ENCODE measurements around the gene RGL3. TPM values are rescaled to one million over a fixed set of nuclear protein-coding genes. Genes with fewer than 3 reads are reported as not detected.

RGL3 gene
- total and polyA plus RNA-seq, 2 donors (not counting 1 experiment from before 2014, with no cell fraction given): 0.20 to 4.0 TPM

- H3K4me3 ChIP-seq (replicated peaks in 1 of 4; ENCODE audit: control extremely low read depth in 1 of 4, insufficient read depth in 1 of 4, low read depth in 3 of 4, low read length in 4 of 4): no peak overlapping the region
- H3K4me1 ChIP-seq (ENCODE audit: control insufficient read depth, extremely low read depth, insufficient read depth, low read length): peaks cover 2% of the 10 kb centered on the region
- no peak overlapping the region for H3K27ac ChIP-seq (ENCODE audit: insufficient read depth, low read length)
- no peak overlapping the region for H3K4me2 ChIP-seq (ENCODE audit: extremely low read depth, insufficient read depth, low read length)
- H3K36me3 ChIP-seq (ENCODE audit: control insufficient read depth, insufficient read depth, low read length): no peaks in the 10 kb centered on the region
- H3K9me3 ChIP-seq (ENCODE audit: control insufficient read depth, insufficient read depth, low read depth, low read length): no peaks in the 10 kb centered on the region
- peaks cover 4% of the 10 kb centered on the region for H3K79me2 ChIP-seq (ENCODE audit: control insufficient read depth, insufficient read depth, low read length)
- no peak overlapping the region for H2AFZ ChIP-seq (ENCODE audit: low read length)
- no peak for TF ChIP-seq EZH2 (IDR thresholded peaks at IDR 0.05; ENCODE audit: low read length, missing control alignments)
- TF ChIP-seq CTCF (conservative IDR thresholded peaks at IDR 0.05 in 1 of 2, IDR thresholded peaks at IDR 0.05 in 1 of 2; ENCODE audit: low read depth in 1 of 2, low read length in 2 of 2): no peak
- H4K20me1 ChIP-seq (ENCODE audit: control insufficient read depth, extremely low read depth, insufficient read depth, low read length): no peaks in the 10 kb centered on the region
- no peak for DNase-seq (ENCODE audit: low read depth in 2 of 2)
- no peak overlapping the region for H3K9ac ChIP-seq (ENCODE audit: insufficient read depth, low read length)
- H3K27me3 ChIP-seq (ENCODE audit: control insufficient read depth, insufficient read depth, low read length): no peaks in the 10 kb centered on the region
These were observed 34.4 kb downstream of the RGL3 start for GRCh38 chr19:11384778-11385129.

DNA sequence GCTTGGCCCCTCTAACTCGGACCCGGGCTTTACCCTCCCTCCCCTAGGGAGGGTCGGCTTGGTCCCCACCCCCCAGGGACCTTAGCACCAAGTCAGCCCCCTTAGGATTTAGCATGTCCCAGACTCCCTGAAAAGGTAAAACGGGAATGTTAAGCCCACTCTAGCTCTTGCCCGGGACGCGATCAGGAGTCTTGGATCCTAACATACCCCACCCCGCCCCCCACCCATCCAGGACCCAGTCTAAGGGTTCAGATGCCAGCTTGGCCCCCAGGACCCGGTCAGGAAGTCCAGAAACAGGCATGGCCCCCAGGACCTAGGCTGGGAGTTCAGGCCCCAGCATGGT is 35.4 kb downstream of the RGL3 start:
- Histone ChIP-seq H4K20me1 (ENCODE audit: control insufficient read depth, extremely low read depth, insufficient read depth, low read length) (no peaks in the 10 kb centered on the region), H3K79me2 (ENCODE audit: control insufficient read depth, insufficient read depth, low read length) (peaks cover 4% of the 10 kb centered on the region), H2AFZ (ENCODE audit: low read length) (peak overlapping the region; percentile 5), H3K4me1 (ENCODE audit: control insufficient read depth, extremely low read depth, insufficient read depth, low read length) (peaks cover 2% of the 10 kb centered on the region), H3K36me3 (ENCODE audit: control insufficient read depth, insufficient read depth, low read length) (no peaks in the 10 kb centered on the region), H3K4me3 (replicated peaks in 1 of 4; ENCODE audit: control extremely low read depth in 1 of 4, insufficient read depth in 1 of 4, low read depth in 3 of 4, low read length in 4 of 4) (peak overlapping the region; percentile 31 to 52 (median 36)), H3K9me3 (ENCODE audit: control insufficient read depth, insufficient read depth, low read depth, low read length) (no peaks in the 10 kb centered on the region), H3K4me2 (ENCODE audit: extremely low read depth, insufficient read depth, low read length) (peak overlapping the region; percentile 58), H3K27me3 (ENCODE audit: control insufficient read depth, insufficient read depth, low read length) (no peaks in the 10 kb centered on the region), H3K9ac (ENCODE audit: insufficient read depth, low read length) (peak overlapping the region; percentile 0), H3K27ac (ENCODE audit: insufficient read depth, low read length) (no peak overlapping the region)
- no peak for TF ChIP-seq CTCF (conservative IDR thresholded peaks at IDR 0.05 in 1 of 2, IDR thresholded peaks at IDR 0.05 in 1 of 2; ENCODE audit: low read depth in 1 of 2, low read length in 2 of 2)
- no peak for TF ChIP-seq EZH2 (IDR thresholded peaks at IDR 0.05; ENCODE audit: low read length, missing control alignments)
- no peak for DNase-seq (ENCODE audit: low read depth in 2 of 2)

DNA sequence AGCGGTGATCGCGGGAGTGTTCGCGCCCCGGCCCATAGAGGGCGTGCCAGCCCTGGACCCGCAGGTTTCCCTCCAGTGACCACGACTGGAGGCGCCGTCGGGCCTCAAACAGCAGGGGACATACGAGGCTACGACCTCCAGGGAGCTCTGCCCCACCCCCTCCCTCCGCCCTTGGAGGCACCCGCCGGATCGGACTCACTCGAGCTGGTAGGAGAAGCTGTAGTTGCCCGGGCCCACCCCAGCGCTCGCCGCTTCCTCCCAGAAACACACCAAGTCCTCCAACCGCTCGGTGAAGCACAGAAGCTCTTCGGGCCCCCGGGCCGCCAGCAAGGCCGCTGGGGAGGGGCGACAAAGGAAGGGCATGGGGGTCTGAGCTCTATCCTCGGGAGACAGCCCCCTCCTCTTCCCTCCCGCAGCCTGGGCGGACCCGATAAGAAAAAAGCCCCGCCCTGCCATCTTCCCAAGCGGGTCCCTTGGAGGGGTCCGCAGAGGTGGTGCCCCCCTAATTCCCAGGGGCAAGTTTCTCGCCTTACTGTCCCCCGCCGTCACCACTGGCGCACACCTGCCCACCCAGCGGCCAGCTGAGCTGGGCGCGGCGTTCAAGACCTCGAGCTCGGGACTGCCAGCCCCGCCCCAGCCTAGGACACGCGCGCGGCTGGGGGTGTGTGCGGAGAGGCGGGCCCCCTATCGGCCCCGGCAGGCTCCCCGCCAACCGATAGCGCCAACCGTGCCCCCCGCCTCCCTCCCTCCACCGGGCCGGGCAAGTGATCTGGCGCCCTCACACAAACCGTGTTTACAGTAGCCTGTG is 36.0 kb downstream of the RGL3 start:
- Histone ChIP-seq H3K27me3 (ENCODE audit: control insufficient read depth, insufficient read depth, low read length) (no peaks in the 10 kb centered on the region), H3K36me3 (ENCODE audit: control insufficient read depth, insufficient read depth, low read length) (no peaks in the 10 kb centered on the region), H3K9me3 (ENCODE audit: control insufficient read depth, insufficient read depth, low read depth, low read length) (no peaks in the 10 kb centered on the region), H3K4me2 (ENCODE audit: extremely low read depth, insufficient read depth, low read length) (peak overlapping the region; percentile 58), H4K20me1 (ENCODE audit: control insufficient read depth, extremely low read depth, insufficient read depth, low read length) (no peaks in the 10 kb centered on the region), H3K79me2 (ENCODE audit: control insufficient read depth, insufficient read depth, low read length) (peaks cover 4% of the 10 kb centered on the region), H3K4me3 (replicated peaks in 1 of 4; ENCODE audit: control extremely low read depth in 1 of 4, insufficient read depth in 1 of 4, low read depth in 3 of 4, low read length in 4 of 4) (peak overlapping the region; percentile 31 to 52 (median 36)), H3K4me1 (ENCODE audit: control insufficient read depth, extremely low read depth, insufficient read depth, low read length) (peaks cover 8% of the 10 kb centered on the region), H2AFZ (ENCODE audit: low read length) (no peak overlapping the region), H3K27ac (ENCODE audit: insufficient read depth, low read length) (no peak overlapping the region), H3K9ac (ENCODE audit: insufficient read depth, low read length) (peak overlapping the region; percentile 30)
- TF ChIP-seq CTCF (conservative IDR thresholded peaks at IDR 0.05 in 1 of 2, IDR thresholded peaks at IDR 0.05 in 1 of 2; ENCODE audit: low read depth in 1 of 2, low read length in 2 of 2): peak; percentile 53 to 60
- TF ChIP-seq EZH2 (IDR thresholded peaks at IDR 0.05; ENCODE audit: low read length, missing control alignments): no peak
- no peak for DNase-seq (ENCODE audit: low read depth in 2 of 2)
